ENCODE results near the gene P2RX1.

Gene P2RX1

DNA sequence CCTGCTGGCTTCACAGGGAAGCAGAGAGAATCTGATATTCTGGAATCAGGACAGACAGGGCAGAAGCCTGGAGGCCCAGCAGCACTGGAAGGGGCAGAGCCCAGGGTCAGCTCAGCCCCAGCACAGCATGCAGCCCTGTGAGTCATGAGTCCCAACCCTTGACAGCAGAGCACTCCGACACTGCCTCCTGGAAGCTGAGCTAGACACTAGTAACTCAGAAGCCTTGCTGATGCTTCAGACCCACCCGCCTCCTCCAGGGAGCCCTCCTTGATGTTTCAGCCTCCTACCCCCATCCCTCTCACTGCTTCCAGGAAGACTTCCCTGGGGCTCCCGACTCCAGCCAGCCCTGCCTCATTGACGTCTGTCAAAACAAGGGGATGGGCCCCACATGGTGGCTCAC, 30.3 kb downstream of the P2RX1 start:
- TF ChIP-seq ZFP3 (CRISPR knock-in tag; IDR thresholded peaks at IDR 0.05), result 0 out of 2 replicates have a peak, but pooled peaks have one; percentile 52
- no peak for TF ChIP-seq ZFP30 (CRISPR knock-in tag; IDR thresholded peaks at IDR 0.05)
- ATAC-seq, result peak; percentile 31; the same call in 2 of the 3 replicates

DNA sequence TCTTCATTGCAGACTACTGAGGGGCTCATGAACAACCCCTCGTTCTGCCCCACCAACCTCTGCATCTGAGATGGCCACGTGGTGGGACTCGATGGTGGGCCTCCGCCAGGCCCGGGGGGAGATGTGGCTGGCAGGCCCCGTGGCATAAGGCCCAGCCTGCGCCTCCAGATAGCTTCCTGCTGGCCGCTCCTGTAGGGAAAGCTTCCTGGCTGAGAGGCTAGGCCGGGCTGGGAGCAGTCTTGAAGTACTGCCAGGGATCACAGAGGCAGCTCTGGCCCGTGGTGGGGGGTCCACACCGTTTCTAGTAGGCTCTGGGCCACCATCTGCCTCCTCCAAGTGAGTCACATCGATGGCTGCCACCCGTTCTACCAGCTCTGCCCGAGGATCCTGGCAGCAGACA, 31.0 kb downstream of the P2RX1 start:
- no peak for ATAC-seq
- TF ChIP-seq ZFP3 (CRISPR knock-in tag; IDR thresholded peaks at IDR 0.05) (no peak), TCF4 (CRISPR knock-in tag; IDR thresholded peaks at IDR 0.05; ENCODE audit: borderline replicate concordance) (no peak), SNAI2 (CRISPR knock-in tag; IDR thresholded peaks at IDR 0.05) (no peak), ZNF8 (CRISPR knock-in tag; IDR thresholded peaks at IDR 0.05) (no peak)
- TF ChIP-seq, protein P1, sequence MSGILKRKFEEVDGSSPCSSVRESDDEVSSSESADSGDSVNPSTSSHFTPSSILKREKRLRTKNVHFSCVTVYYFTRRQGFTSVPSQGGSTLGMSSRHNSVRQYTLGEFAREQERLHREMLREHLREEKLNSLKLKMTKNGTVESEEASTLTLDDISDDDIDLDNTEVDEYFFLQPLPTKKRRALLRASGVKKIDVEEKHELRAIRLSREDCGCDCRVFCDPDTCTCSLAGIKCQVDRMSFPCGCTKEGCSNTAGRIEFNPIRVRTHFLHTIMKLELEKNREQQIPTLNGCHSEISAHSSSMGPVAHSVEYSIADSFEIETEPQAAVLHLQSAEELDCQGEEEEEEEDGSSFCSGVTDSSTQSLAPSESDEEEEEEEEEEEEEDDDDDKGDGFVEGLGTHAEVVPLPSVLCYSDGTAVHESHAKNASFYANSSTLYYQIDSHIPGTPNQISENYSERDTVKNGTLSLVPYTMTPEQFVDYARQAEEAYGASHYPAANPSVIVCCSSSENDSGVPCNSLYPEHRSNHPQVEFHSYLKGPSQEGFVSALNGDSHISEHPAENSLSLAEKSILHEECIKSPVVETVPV (CRISPR knock-in tag; IDR thresholded peaks at IDR 0.05), result no peak
- TF ChIP-seq, protein P2, sequence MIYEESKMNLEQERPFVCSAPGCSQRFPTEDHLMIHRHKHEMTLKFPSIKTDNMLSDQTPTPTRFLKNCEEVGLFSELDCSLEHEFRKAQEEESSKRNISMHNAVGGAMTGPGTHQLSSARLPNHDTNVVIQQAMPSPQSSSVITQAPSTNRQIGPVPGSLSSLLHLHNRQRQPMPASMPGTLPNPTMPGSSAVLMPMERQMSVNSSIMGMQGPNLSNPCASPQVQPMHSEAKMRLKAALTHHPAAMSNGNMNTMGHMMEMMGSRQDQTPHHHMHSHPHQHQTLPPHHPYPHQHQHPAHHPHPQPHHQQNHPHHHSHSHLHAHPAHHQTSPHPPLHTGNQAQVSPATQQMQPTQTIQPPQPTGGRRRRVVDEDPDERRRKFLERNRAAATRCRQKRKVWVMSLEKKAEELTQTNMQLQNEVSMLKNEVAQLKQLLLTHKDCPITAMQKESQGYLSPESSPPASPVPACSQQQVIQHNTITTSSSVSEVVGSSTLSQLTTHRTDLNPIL (CRISPR knock-in tag; IDR thresholded peaks at IDR 0.05; ENCODE audit: low read depth), result no peak

DNA sequence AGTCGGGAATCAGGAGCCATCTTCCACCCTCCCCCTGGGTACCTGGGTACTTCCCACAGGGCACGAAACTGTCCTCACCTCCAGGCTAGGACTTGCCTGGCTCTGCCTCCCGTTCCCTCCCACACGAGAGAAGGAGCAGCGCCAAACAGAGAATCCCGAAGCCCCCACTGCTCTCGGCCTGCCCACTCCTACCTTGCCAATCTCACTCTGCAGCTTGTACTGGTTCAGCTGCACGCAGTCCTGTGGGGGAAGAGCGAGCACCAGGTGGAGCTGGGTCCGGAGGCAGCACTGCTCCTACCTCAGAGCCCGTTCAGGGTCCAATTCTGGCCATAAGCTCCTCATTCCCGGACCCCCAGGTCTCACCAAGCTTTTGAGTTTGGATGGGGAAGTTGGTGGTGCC, 32.1 kb downstream of the P2RX1 start:
- no peak for ATAC-seq

DNA sequence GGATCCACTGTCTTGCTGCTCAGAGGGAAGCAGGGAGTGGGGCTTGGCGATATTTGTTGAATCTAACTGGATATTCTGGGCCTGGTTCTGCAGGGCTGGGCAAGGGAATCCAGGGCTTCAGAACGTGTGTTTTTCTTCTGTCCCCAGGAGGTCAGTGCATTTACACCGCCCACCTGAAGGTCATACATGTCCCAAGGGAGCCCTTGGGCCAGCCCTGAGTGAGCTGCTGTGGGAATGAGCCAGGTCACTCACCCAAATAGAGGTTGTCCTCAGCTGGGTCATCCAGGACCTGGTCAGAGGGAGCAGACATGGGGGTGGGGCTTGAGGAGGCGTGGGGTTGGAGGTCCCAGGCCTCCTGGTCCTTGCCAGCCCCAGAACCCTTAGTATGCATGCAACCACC, 34.0 kb downstream of the P2RX1 start:
- TF ChIP-seq TOX (CRISPR knock-in tag; IDR thresholded peaks at IDR 0.05; ENCODE audit: borderline replicate concordance) (no peak), BACH2 (CRISPR knock-in tag; IDR thresholded peaks at IDR 0.05; ENCODE audit: borderline replicate concordance) (no peak), RARB (CRISPR knock-in tag; IDR thresholded peaks at IDR 0.05) (no peak), ESRRG (CRISPR knock-in tag; IDR thresholded peaks at IDR 0.05) (no peak), GLIS3 (CRISPR knock-in tag; IDR thresholded peaks at IDR 0.05) (no peak), ZFP3 (CRISPR knock-in tag; IDR thresholded peaks at IDR 0.05) (no peak), ARNTL (CRISPR knock-in tag; IDR thresholded peaks at IDR 0.05; ENCODE audit: borderline replicate concordance, low read depth) (no peak), PPARA (CRISPR knock-in tag; IDR thresholded peaks at IDR 0.05; ENCODE audit: borderline replicate concordance) (no peak)
- TF ChIP-seq, protein P3, sequence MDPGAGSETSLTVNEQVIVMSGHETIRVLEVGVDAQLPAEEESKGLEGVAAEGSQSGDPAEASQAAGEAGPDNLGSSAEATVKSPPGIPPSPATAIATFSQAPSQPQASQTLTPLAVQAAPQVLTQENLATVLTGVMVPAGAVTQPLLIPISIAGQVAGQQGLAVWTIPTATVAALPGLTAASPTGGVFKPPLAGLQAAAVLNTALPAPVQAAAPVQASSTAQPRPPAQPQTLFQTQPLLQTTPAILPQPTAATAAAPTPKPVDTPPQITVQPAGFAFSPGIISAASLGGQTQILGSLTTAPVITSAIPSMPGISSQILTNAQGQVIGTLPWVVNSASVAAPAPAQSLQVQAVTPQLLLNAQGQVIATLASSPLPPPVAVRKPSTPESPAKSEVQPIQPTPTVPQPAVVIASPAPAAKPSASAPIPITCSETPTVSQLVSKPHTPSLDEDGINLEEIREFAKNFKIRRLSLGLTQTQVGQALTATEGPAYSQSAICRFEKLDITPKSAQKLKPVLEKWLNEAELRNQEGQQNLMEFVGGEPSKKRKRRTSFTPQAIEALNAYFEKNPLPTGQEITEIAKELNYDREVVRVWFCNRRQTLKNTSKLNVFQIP (CRISPR knock-in tag; IDR thresholded peaks at IDR 0.05; ENCODE audit: borderline replicate concordance, low read depth), result no peak
- TF ChIP-seq, protein P1 (CRISPR knock-in tag; IDR thresholded peaks at IDR 0.05), result no peak
- no peak for ATAC-seq

More for the DNA sequence above, 32.1 kb downstream of the P2RX1 start:
- TF ChIP-seq CSDC2 (CRISPR knock-in tag; IDR thresholded peaks at IDR 0.05) (no peak), ISL1 (CRISPR knock-in tag; IDR thresholded peaks at IDR 0.05) (no peak), ARNTL (CRISPR knock-in tag; IDR thresholded peaks at IDR 0.05; ENCODE audit: borderline replicate concordance, low read depth) (no peak), TOX (CRISPR knock-in tag; IDR thresholded peaks at IDR 0.05; ENCODE audit: borderline replicate concordance) (no peak), OSR1 (CRISPR knock-in tag; IDR thresholded peaks at IDR 0.05) (no peak), TCF4 (CRISPR knock-in tag; IDR thresholded peaks at IDR 0.05; ENCODE audit: borderline replicate concordance) (no peak), RARB (CRISPR knock-in tag; IDR thresholded peaks at IDR 0.05) (no peak), ZNF565 (CRISPR knock-in tag; conservative IDR thresholded peaks at IDR 0.05; ENCODE audit: low read depth) (no peak), ZFP3 (CRISPR knock-in tag; IDR thresholded peaks at IDR 0.05) (no peak), GLIS3 (CRISPR knock-in tag; IDR thresholded peaks at IDR 0.05) (no peak), BACH2 (CRISPR knock-in tag; IDR thresholded peaks at IDR 0.05; ENCODE audit: borderline replicate concordance) (no peak), ZNF8 (CRISPR knock-in tag; IDR thresholded peaks at IDR 0.05) (no peak), SNAI2 (CRISPR knock-in tag; IDR thresholded peaks at IDR 0.05) (no peak), PPARA (CRISPR knock-in tag; IDR thresholded peaks at IDR 0.05; ENCODE audit: borderline replicate concordance) (no peak)
- TF ChIP-seq, protein P1 (CRISPR knock-in tag; IDR thresholded peaks at IDR 0.05), result no peak
- TF ChIP-seq, protein P3 (CRISPR knock-in tag; IDR thresholded peaks at IDR 0.05; ENCODE audit: borderline replicate concordance, low read depth), result no peak

All from SK-N-SH treated with all-trans-retinoic acid at 6 μM for 48 hours (cell line).